Prostate gland (tissue), 2 donors: ENCODE data around the gene PHOX2B. TPM values are rescaled to one million over a fixed set of nuclear protein-coding genes. Genes with fewer than 3 reads are reported as not detected.
"Not testable (repeated sequence)": the region's sequence is repeated elsewhere in the genome, so short reads cannot be mapped to it uniquely, and the experiment has no call there.

Source experiments
- DNase-seq: peaks from one replicate; pipeline ENCODE4 v3.0.0-alpha.2; 2019; ENCODE audit warnings: low spot score
- H3K27ac ChIP-seq, 2 donors: fragments of 200-600 bp; sonication (generic); 2 replicates each; pipeline ENCODE4 v1.5.1; 2017 to 2019
- H3K27me3 ChIP-seq: fragments of 200-600 bp; sonication (generic); replicated peaks from 2 replicates; pipeline ENCODE4 v1.5.1; 2019; ENCODE audit not compliant: insufficient read depth
- H3K36me3 ChIP-seq, 2 donors: fragments of 200-600 bp; sonication (generic); 1 replicate in 1 of 2; 2 replicates in 1 of 2; pipeline versions ENCODE4 v1.5.1 to v1.8.1; 2017 to 2019
- H3K4me1 ChIP-seq: fragments of 200-600 bp; sonication (generic); replicated peaks from 2 replicates; pipeline ENCODE4 v1.5.1; 2019
- H3K4me3 ChIP-seq, 2 donors: fragments of 200-600 bp; sonication (generic); 2 replicates each; pipeline ENCODE4 v1.5.1; 2017 to 2019
- H3K9me3 ChIP-seq: fragments of 200-600 bp; sonication (generic); 2 replicates; pipeline ENCODE4 v1.5.1; 2017
- CTCF ChIP-seq, 4 experiments: fragments of 200-600 bp in 2 of 4; fragments of 450-650 bp in 2 of 4; sonication (generic) in 2 of 4; IDR thresholded peaks; 1 replicate in 3 of 4; 2 replicates in 1 of 4; pipeline ENCODE4 v1.5.1; 2016 to 2019; ENCODE audit warnings: antibody characterized with exemption in 4 of 4, mild to moderate bottlenecking in 2 of 4, moderate library complexity in 2 of 4
- POLR2A ChIP-seq: fragments of 450-650 bp; IDR thresholded peaks from one replicate; pipeline ENCODE4 v1.6.1; 2016; ENCODE audit warnings: antibody characterized with exemption, mild to moderate bottlenecking
- POLR2AphosphoS5 ChIP-seq: sonication (generic); formaldehyde crosslinking; IDR thresholded peaks from one replicate; pipeline ENCODE4 v1.6.1; 2017; ENCODE audit warnings: antibody characterized with exemption
- WGBS: methylation state at CpG from one replicate; pipeline ENCODE4 v1.1.5; 2018; 5-methylcytosine and 5-hydroxymethylcytosine counted together
- intact Hi-C: fragments of 100-400 bp; cut with DNase I; formaldehyde crosslinking; loops from one replicate; pipeline ENCODE4 v1.14.2; 2022
- total RNA-seq, 2 donors: library from RNA; depleted of rRNA; stranded (reverse); fragments of >200 nt; gene quantifications; one replicate each; pipeline ENCODE4 v1.1.0, GENCODE V29; 2016

The PHOX2B gene
- total RNA-seq, 2 donors from 2014 or later, result not detected

GRCh38 chr4:41744572-41745291 is 3.8 kb downstream of the PHOX2B start:
- DNase-seq, result no peak
- 9% methylated on average over 33 of the region's 33 CpGs for WGBS

GRCh38 chr4:41741354-41741753 is 7.2 kb downstream of the PHOX2B start:
- no peak overlapping the region for H3K4me3 ChIP-seq
- H3K27me3 ChIP-seq, result peaks cover 21% of the 10 kb centered on the region
- 58% methylated on average over 2 of the region's 2 CpGs for WGBS
- H3K4me1 ChIP-seq, result no peaks in the 10 kb centered on the region
- no peak for DNase-seq
- no peaks in the 10 kb centered on the region for H3K9me3 ChIP-seq
- no peaks in the 10 kb centered on the region for H3K36me3 ChIP-seq
- TF ChIP-seq POLR2A, result no peak
- TF ChIP-seq POLR2AphosphoS5, result no peak
- no peak for TF ChIP-seq CTCF (IDR thresholded peaks at IDR 0.05)
- intact Hi-C loops, result no loop called here
- H3K27ac ChIP-seq, result no peak overlapping the region

More at GRCh38 chr4:41744572-41745291, 3.8 kb downstream of the PHOX2B start:
- H3K4me3 ChIP-seq, result no peak overlapping the region
- H3K27ac ChIP-seq, result no peak overlapping the region
- H3K9me3 ChIP-seq, result no peaks in the 10 kb centered on the region
- no peak for TF ChIP-seq POLR2A
- TF ChIP-seq POLR2AphosphoS5, result no peak
- no peak for TF ChIP-seq CTCF (IDR thresholded peaks at IDR 0.05)
- H3K4me1 ChIP-seq, result no peaks in the 10 kb centered on the region
- intact Hi-C loops, result no loop called here
- H3K27me3 ChIP-seq, result peaks cover 43% of the 10 kb centered on the region
- no peaks in the 10 kb centered on the region for H3K36me3 ChIP-seq

GRCh38 chr4:41737491-41737890 is 11.0 kb downstream of the PHOX2B start:
- WGBS, result 80% methylated on average over 8 of the region's 8 CpGs
- H3K27ac ChIP-seq, H3K4me3 ChIP-seq, H3K4me1 ChIP-seq, H3K9me3 ChIP-seq, H3K36me3 ChIP-seq, H3K27me3 ChIP-seq, intact Hi-C loops, DNase-seq: not testable (repeated sequence)

- H3K27me3 ChIP-seq, result peaks cover 3% of the 10 kb centered on the region
- H3K36me3 ChIP-seq, result no peaks in the 10 kb centered on the region
- DNase-seq, result no peak
- no peak overlapping the region for H3K4me3 ChIP-seq
- WGBS, result 71% methylated on average over 3 of the region's 3 CpGs
- TF ChIP-seq CTCF (IDR thresholded peaks at IDR 0.05), result no peak
- no peak for TF ChIP-seq POLR2AphosphoS5
- no peak for TF ChIP-seq POLR2A
- intact Hi-C loops, result no loop called here
- no peak overlapping the region for H3K27ac ChIP-seq
- no peaks in the 10 kb centered on the region for H3K9me3 ChIP-seq
- H3K4me1 ChIP-seq, result no peaks in the 10 kb centered on the region
Measured at GRCh38 chr4:41734371-41734770, 14.2 kb downstream of the PHOX2B start.

GRCh38 chr4:41731569-41732126 is 16.9 kb downstream of the PHOX2B start:
- 20% methylated on average over 12 of the region's 12 CpGs for WGBS
- no peak for DNase-seq
- H3K4me3 ChIP-seq, result no peak overlapping the region
- no peak for TF ChIP-seq POLR2AphosphoS5
- TF ChIP-seq POLR2A, result no peak
- TF ChIP-seq CTCF (IDR thresholded peaks at IDR 0.05), result no peak
- intact Hi-C loops, result no loop called here
- no peak overlapping the region for H3K27ac ChIP-seq
- H3K36me3 ChIP-seq, result no peaks in the 10 kb centered on the region
- H3K27me3 ChIP-seq, result no peaks in the 10 kb centered on the region
- no peaks in the 10 kb centered on the region for H3K4me1 ChIP-seq
- no peaks in the 10 kb centered on the region for H3K9me3 ChIP-seq
